HPDE6-E6E7 (cell line): Measurements from ENCODE around the gene HTR7.
"Not testable (repeated sequence)": the region's sequence is repeated elsewhere in the genome, so short reads cannot be mapped to it uniquely, and the experiment has no call there.

Experiments
- DNase-seq: peaks from one replicate; pipeline ENCODE4 v3.0.0; 2011; ENCODE audit warnings: missing footprints; ENCODE audit errors: extremely low spot score

HTR7 gene

GRCh38 chr10:90858461-90858968 is 676 bp upstream of the HTR7 start:
- DNase-seq, result no peak

DNA sequence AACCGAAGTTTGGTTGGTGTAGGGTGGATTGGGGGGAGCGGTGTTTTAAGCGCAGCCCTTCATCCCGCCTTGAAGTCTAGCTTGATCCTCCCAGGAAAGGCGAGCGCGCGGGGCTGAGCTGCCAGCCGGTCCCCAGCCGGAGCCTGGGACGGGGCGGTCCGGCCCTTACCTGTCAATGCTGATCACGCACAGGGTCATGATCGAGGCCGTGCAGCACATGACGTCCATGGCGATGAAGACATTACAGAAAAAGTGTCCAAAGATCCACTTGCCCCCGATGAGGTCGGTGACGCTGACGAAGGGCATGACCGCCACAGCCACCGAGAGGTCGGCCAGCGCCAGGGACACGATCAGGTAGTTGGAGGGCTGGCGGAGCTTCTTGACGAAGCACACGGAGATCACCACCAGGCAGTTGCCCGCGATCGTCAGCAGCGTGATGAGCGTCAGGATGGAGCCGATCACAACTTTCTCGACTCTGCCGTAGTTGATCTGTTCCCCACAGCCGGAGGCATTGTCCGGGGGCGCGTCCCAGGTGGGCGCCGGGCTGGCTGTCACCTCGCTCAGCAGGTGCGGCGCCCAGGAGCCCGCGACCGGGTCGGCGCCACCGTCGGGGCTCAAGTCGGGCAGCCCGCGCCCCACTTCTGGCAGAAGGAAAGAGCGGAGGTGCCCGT is 740 bp downstream of the HTR7 start:
- DNase-seq, result no peak

- no peak for DNase-seq
Observed at GRCh38 chr10:90856261-90856660, 1.6 kb downstream of the HTR7 start.

GRCh38 chr10:90855126-90855525 is 2.7 kb downstream of the HTR7 start:
- no peak for DNase-seq

- DNase-seq, result peak; percentile 41
Observed at GRCh38 chr10:90849956-90850749, 7.7 kb downstream of the HTR7 start.

DNA sequence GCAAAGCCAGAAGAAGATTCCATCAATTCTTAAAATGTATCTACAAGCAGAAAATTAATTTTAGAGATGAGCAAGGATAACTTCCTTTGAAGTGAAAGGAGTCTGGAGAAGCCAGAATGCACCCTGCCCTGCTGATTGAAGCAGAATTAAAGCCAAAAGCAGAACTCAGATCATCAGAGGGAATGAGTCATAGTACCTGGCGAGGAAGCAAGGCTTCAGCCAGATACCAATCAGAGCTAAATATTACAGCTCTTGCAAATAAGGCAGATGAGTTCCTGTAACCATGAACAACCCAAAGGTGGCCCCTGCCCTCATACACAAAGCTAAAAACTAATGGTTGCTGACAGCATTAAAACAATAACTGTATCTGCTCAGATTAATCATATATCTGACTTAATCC is 10.4 kb downstream of the HTR7 start:
- DNase-seq, result peak; percentile 49

DNA sequence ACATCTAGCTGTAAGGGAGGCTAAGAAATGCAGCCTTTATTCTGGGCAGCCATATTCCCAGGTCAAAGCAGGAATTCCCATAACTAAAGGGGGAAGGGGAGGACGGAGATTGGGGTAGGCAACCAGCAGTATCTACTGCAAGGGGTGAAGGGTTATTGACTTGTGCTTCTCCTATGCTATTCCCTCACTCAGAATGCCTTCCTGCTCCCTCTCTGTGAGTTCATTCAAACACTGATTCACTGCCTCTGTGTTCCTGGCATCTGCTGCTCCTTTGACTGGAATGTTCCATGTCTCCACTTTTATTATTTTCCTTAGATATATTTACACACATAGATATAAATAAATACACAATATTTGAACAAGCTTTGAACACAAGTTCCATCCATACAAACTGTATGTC is 11.1 kb downstream of the HTR7 start:
- DNase-seq, result no peak

GRCh38 chr10:90845726-90846125 is 12.1 kb downstream of the HTR7 start:
- DNase-seq, result no peak

- no peak for DNase-seq
Observed at GRCh38 chr10:90842725-90843124, 15.1 kb downstream of the HTR7 start.

- DNase-seq, result no peak
Observed at GRCh38 chr10:90837486-90837885, 20.4 kb downstream of the HTR7 start.

DNA sequence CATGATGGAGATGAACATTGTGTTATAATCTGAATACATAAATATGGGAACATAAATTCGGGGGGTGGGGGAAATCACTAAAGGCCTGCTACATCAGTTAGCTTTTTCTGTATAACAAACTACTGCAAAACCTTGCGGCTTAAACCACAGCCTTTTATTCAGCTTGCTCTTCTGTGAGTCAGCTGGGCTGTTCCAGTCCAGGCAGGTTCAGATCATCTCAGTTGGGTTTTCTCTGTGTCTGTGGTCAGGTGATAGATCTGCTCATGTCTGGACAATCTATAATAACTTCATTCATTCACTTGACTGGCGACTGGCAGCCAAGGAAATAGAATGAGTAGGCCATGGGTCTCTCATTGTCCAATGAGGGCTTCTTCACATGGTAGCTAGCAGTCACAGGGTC is 23.5 kb downstream of the HTR7 start:
- peak; percentile 69 for DNase-seq

DNA sequence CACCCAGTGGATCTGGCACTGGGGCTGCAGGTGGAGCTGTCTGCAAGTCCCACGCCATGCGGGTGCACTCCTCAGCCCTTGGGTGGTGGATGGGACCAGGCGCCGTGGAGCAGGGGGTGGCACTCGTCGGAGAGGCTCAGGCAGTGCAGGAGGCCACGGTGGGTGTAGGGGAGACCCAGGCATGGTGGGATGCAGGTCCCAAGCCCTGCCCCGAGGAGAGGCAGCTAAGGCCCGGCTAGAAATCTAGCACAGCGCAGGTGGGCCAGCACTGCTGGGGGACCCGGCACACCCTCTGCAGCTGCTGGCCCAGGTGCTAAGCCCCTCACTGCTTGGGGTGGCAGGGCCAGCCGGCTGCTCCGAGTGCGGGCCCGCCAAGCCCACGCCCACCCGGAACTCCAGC is 25.7 kb downstream of the HTR7 start:
- no peak for DNase-seq

GRCh38 chr10:90822508-90822907 is 35.3 kb downstream of the HTR7 start:
- no peak for DNase-seq

DNA sequence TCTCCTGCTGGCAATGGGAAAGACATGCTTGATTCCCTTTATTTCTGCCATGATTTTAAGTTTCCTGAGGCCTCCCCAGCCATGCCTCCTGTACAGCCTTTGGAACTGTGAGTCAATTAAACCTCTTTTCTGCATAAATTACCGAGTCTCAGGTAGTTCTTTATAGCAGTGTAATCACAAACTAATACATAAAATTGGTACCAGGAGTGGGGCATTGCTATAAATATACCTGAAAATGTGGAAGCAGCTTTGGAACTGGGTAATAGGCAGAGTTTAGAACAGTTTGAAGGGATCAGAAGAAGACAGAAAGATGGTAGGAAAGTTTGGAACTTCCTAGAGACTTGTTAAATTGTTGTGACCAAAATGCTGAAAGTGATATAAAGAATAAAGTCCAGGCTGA is 36.0 kb downstream of the HTR7 start:
- not testable (repeated sequence) for DNase-seq

- no peak for DNase-seq
Observed at GRCh38 chr10:90819911-90820310, 37.9 kb downstream of the HTR7 start.

DNA sequence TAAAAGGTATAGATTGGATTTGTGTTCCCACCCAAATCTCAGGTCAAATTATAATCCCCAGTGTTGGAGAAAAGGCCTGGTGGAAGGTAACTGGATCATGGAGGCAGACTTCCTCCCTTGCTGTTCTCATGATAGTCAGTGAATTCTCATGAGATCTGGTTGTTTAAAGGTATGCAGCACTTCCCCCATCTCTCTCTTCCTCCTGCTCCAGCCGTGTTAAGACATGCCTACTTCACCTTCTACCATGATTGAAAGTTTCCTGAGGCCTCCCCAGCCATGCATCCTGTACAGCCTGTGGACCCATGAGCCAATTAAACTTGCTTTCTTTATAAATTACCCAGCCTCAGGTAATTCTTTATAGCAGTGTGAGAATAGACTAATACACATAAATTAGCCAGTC is 39.1 kb downstream of the HTR7 start:
- no peak for DNase-seq

DNA sequence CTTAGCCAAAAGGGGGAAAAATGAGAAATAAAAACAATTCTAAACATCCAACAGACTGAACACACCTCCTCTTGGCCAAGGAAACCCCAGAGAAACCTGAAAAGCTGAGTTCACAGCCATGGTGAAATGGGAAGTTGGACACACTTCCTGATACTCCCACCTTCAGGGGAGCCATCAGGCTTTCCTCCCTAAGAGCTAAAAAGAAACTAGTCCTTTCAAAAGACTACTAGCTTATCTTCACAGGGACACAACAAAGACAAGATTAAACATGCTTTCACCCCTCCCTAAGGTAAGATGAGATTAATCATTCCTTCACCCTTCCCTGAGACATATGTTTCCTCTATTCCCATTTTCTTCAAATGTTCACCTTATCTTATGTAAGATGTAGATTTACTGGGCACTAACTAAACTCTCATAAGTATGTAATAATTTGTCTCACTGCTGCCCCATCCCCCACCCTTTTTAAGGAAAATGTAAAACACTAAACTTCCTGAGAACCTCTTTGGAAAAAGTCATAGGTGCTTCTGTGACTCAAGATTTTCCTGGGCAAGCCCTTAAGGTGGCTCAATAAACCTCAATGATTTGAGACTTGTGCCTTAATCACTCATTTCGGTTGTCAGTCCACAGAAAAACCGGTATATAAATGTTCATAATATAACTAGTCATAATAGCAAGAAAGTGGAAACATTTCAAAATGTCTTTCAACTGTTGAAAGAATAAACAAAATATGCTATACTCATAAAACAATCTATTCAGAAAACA is 40.5 kb downstream of the HTR7 start:
- DNase-seq, result peak; percentile 79

DNA sequence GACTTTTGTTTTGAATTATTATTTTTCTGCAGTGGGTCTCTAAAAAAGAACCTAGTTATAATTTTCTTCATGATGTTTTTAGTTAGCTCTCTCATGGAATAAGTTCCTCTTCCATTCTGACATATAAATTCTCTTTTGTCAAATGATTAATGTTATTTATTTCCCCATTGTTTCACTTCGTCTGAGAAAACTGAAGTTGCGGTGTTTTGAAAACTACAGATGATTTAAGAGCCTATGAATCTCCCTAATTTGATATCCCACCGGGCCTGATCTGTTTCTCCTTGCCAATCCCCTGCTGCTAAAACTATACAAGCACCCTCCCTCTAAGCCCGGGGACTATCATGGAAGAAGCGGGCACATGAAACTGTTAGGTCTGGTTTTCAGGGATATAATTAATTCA is 41.4 kb downstream of the HTR7 start:
- no peak for DNase-seq

DNA sequence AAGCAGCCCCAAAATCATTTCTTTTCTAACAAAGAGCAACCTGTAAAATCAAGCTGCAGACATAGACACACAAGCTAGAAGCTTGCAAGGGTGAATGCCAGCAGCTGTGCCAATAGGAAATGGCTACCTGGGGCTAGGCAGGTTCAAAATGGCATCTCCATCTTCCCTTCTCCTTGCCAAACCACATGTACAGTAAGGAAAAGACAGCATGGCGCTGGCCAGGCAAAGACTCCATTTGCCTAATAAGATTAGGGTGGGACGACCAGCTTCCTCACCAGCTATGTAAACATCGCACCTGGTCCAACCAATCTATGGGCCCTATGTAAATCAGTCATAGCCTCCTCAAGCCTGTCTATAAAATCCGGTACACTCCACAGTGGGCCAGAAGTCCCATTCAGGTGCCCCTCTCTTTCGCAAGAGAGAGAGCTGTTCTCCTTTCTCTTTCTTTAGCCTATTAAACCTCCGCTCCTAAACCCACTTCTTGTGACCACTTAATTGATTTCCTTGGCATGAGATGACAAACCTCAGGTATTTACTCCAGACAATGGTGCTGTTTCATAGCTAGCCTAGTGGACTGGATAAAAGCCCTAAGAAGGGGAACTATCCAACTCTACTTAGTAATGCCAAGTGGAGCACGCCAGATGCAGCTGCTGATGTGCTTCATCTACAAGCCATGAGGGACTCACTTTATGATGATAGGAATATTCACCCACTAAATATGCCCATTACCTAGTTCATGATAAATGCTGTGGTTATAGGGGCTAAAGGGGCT is 44.1 kb downstream of the HTR7 start:
- no peak for DNase-seq

DNA sequence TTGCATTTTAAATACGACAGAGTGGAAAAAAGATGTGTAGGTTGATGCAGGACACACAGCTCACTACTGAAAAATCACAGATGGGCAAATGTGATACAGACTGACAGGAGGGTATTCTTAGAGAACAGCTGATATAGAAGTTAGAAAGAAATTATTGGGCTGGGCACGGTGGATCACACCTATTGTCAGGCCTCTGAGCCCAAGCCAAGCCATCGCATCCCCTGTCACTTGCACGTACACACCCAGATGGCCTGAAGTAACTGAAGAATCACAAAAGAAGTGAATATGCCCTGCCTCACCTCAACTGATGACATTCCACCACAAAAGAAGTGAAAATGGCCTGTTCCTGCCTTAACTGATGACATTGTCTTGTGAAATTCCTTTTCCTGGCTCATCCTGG is 50.7 kb downstream of the HTR7 start:
- not testable (repeated sequence) for DNase-seq

GRCh38 chr10:90806677-90807076 is 51.2 kb downstream of the HTR7 start:
- no peak for DNase-seq

GRCh38 chr10:90805206-90805605 is 52.6 kb downstream of the HTR7 start:
- DNase-seq, result no peak
